HG02588 (cell line): ENCODE measurements around the gene ANKFN1.

ENCODE experiments used
- ATAC-seq: cut with Tn5 transposase; IDR thresholded peaks from one replicate; pipeline ENCODE4 v1.9.1; 2021; ENCODE audit warnings: mild to moderate bottlenecking, moderate library complexity; ENCODE audit not compliant: unreplicated experiment

The ANKFN1 gene

DNA sequence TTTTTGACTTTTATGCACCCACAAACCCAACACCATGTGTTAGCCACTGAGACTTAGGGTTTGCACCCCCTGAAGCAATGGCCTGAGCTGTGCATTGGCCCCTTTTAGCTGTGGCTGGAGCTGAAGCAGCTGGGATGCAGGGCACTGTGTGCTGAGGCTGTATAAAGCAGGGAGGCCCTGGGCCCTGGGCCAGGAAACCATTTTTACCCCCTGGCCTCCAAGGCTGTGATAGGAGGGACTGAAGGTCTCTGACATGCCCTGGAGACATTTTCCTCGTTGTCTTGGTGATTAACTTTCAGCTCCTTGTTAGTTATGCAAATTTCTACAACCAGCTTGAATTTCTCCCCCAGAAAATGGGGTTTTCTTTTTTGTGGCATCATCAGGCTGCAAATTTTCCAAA, 6.7 kb upstream of the ANKFN1 start:
- no peak for ATAC-seq

GRCh38 chr17:56148333-56148732, 4.9 kb upstream of the ANKFN1 start:
- ATAC-seq: no peak

DNA sequence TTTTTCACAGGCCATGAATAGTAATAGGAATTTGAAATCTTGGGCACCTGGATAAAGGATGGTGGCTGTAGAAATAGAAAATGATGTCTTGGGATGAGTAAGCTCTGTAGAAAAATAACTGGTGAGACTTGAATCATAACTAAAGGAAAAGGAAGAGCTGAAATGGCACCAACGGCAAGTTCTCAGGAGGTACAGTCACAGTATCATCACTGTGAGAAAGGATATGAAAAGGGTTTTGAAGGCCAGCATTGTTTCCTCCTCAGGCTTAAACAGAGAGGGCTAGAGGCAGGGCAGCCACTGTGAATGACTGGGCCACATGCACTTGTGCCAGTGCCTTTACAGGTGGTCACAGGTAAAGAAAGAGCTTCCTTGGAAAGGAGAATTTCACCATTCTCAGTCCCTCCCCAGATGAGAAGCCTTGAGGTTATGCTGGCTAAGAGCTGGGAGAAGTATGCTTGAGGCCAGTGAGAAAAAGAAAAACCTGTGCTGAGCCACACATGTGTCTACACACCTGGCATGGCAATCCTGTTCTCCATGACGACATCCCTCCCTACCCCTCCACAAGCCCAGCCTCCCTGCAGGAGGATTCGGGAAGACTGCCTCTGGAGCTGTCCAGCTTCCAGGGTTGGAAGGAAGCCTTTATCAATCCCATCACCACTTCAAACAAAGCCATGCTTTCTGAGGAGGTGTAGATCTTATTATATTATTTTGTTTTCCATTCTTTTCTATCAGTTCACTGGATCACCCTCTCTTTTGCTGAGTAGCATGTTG, 3.8 kb upstream of the ANKFN1 start:
- no peak for ATAC-seq

DNA sequence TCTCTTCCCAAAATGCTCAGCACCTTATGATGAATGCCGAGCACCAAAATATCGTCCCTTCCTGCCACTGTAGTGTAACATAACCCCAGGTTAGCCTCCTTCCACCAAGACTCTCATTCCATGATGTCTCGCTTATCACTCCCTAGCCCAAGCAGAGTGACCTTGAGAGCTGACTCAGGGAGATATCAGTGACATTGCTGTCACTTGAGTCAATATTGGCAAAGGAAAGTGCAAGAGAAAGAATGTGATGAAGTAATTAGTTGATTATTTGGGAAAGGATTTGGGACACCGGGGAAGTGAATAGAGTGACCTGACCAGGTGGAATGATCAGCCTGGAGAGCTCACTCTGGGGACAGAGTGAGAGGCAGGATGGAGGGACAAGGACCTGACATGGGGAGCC, 2.6 kb upstream of the ANKFN1 start:
- no peak for ATAC-seq

- no peak for ATAC-seq
These were observed 4.6 kb downstream of the ANKFN1 start for GRCh38 chr17:56157845-56158244.

GRCh38 chr17:56158344-56158743, 5.1 kb downstream of the ANKFN1 start:
- no peak for ATAC-seq

DNA sequence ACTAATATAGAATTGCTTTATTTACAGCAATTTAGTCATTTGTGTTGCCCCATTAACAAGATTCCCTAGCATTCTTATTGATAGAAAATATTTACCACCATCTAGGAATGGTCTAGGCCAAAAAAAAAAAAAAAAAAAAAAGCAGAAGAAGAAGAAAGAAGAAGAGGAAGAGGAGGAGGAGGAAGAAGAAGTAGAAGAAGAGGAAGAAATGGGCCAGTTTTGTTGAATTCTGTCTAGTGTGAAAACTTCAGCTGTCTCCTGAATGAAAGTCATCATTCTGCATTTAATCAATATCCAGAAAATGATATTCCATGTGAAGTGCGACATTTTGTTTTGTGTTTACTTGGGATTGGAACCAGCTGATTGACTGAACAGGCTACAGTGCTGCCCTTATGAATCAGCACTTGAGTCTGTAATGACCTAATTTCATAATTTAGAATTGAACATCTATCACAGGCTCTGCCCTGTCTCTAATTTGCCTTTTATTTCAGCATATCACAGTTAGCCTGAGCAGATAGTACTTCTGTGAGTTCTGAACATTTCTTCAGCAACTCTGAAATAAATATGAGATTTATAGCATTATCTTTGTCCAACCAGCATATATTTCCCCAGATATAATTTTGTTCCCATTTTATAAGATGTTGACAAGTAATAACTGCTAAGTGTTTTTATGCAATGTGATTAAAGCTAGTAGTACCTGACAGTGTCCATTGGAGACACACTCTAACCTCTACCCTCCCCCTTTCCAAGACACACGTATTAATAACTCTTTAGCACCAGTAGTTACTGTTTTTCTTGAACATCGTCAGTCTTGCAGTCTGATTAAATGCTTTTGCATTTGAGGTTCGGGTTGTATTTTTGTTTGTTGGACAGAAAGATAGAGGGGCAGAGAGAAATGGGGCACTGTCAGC, 5.9 kb downstream of the ANKFN1 start:
- no peak for ATAC-seq

DNA sequence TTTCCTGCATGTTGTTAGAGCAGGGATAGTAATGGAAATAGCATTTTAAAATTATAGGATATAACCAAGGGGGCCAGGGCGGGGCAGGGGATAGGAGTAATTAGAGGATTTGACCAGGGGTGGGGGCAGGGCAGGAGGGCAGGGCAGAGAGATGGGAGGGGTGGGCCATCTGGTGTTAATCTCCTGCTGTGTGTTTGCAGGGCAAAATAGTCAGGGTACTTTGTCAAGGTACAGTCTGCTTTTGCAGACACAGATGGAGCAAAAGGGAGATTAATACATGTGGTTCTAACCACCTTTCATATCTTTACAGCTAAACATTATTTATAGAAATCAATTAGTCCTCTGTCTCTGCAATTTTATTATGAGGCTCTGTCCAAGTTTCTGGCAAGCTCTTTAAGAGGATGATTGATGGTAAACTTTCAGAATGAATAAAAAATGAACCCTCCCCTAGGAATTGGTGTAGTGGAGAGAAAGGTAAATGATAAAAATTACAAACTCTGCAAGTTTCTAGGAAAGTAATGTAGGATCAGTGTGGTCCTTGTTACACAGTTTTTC, 6.6 kb downstream of the ANKFN1 start:
- ATAC-seq: no peak

GRCh38 chr17:56160422-56160821, 7.1 kb downstream of the ANKFN1 start:
- ATAC-seq: no peak

DNA sequence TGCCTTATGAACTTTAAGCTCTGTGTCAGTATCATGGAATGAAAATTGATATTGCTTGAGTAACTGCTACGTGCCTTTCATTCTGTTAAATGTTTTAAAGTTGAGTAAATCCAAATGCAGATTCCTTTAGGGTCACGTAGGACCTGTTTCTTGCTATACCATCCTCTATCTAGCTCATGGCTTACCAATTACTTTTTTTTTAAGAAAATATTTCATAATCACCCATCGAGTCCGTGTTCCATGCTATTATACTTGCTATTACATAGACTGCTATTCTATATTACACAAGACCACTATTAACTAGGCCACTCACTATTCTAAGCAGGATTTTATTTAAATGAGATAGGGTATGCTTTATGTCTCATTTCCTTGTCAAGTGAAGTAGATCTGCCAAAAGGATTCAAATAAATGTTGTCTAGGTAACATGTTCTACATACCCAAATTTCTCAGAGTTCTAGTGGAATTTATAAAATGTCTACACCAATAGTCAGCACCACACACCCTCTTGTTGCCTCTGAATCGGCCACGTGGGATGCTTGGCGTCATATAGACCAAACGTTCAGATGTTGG, 11.9 kb downstream of the ANKFN1 start:
- no peak for ATAC-seq

- no peak for ATAC-seq
These were observed 14.2 kb downstream of the ANKFN1 start for GRCh38 chr17:56167491-56167890.

DNA sequence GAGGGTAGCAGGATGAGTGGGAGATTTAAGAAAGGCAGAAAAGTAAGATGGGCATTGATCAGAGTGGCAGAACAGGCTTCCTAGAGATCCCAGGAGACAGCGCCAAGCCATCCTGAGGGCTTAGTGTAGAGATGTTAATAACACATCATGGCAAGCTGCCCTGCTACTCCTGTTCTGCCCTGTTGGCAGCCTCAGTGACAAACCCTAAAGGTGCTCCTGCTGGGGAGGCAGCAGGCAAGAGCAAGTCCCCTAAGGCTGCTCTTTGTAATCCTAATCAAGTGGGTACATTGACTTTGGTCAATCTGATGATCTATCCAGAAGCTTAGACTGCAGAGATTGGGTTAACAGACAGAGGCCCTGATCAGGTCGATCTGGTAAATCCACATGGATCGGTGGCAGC, 16.3 kb downstream of the ANKFN1 start:
- ATAC-seq: no peak

- ATAC-seq: no peak
These were observed 18.1 kb downstream of the ANKFN1 start for GRCh38 chr17:56171186-56171959.

DNA sequence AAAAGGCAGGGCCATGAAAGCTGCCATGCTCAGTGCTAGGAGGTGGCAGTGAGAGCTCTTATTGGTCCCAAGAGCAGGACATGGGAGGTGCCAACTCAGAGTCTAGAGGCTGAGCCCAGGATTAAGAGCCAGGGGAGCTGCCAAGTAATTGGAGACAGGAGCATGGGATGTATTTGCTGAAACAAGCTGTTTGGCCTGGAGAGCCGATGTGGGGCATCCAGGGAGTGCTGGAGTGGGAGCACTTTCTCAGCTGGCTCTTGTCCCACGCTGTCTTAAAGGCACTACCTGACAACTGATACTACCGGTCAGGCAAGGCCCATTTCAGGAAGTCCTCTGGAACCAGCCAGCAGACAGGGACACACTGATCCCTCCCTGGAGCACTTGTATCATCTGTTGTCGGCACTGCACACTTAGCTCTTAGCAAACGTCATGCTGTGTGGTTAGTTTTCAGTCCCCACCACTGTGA, 19.3 kb downstream of the ANKFN1 start:
- ATAC-seq: no peak

DNA sequence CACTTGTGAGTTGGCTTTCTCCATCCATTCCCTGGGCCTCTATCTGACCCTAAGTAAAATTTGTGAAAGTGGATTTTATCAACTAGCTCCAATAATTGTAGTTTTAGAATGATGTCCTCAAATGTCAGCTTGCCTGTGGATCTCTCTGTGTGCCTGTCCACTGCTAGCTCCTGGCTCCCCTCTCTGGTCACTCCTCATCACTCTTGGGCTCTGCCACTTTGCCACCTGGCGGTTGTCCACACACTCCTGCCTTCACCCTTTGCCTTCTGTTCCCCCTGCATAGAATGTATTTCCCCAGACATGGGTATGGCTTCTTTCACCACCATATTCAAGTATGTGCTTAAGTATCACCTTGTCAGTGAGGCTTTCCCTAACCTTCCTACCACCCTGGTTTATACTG, 19.8 kb downstream of the ANKFN1 start:
- ATAC-seq: no peak

GRCh38 chr17:56173958-56174835, 20.9 kb downstream of the ANKFN1 start:
- no peak for ATAC-seq

GRCh38 chr17:56175299-56175955, 22.2 kb downstream of the ANKFN1 start:
- no peak for ATAC-seq

DNA sequence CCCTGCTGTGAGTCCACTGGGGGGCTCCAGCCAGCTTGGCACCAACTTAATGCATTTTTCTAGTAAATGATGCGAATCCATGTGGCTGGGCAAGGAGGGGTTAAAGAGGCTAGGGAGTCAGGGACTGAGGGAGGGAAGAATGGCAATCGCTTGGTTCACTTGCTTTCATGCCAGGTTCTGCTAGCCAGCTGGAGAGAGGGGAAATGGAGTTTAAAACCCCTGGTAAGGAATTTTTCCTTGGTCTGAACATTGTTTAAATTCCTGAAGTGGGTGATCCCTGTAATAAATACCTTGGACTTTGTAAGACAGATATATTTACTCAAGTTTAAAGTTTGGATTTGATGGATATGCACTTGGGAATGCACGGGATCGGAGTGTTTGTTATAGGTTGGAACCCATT, 22.8 kb downstream of the ANKFN1 start:
- no peak for ATAC-seq

- ATAC-seq: no peak
These were observed 24.1 kb downstream of the ANKFN1 start for GRCh38 chr17:56177361-56177760.
